Putamen (tissue), 1 donor: ENCODE results near the gene SULT2B1.
"Not testable (repeated sequence)": the region's sequence is repeated elsewhere in the genome, so short reads cannot be mapped to it uniquely, and the experiment has no call there.

ENCODE experiments used
- DNase-seq: peaks from one replicate; pipeline ENCODE4 v3.0.0-alpha.2; 2016; ENCODE audit warnings: low spot score

Gene SULT2B1

GRCh38 chr19:48551437-48552302 lies at the start of gene SULT2B1:
TSS of gene SULT2B1 (plus strand) at chr19:48552172. CDS start at chr19:48552253, 81 bp downstream.
- no peak for DNase-seq

- DNase-seq: no peak
Observed at GRCh38 chr19:48502350-48503018, 49.5 kb upstream of the SULT2B1 start.

- no peak for DNase-seq
Observed at GRCh38 chr19:48506138-48506733, 45.7 kb upstream of the SULT2B1 start.

GRCh38 chr19:48507911-48508439 lies 44.0 kb upstream of the SULT2B1 start:
- DNase-seq: no peak

GRCh38 chr19:48508729-48509411 lies 43.1 kb upstream of the SULT2B1 start:
- no peak for DNase-seq

GRCh38 chr19:48509467-48510194 lies 42.3 kb upstream of the SULT2B1 start:
- DNase-seq: peak; percentile 68

GRCh38 chr19:48510421-48511268 lies 41.3 kb upstream of the SULT2B1 start:
- DNase-seq: peak; percentile 86

- DNase-seq: no peak
Observed at GRCh38 chr19:48511321-48511731, 40.6 kb upstream of the SULT2B1 start.

GRCh38 chr19:48511800-48512503 lies 40.0 kb upstream of the SULT2B1 start, which contains the start of gene LMTK3:
TSS of gene LMTK3 (minus strand) at chr19:48511835. CDS start at chr19:48511576, 259 bp downstream.
- DNase-seq: peak; percentile 96

- no peak for DNase-seq
Observed at GRCh38 chr19:48512504-48513288, 39.3 kb upstream of the SULT2B1 start.

- DNase-seq: peak; percentile 90
Observed at GRCh38 chr19:48513289-48514122, 38.5 kb upstream of the SULT2B1 start.

GRCh38 chr19:48514123-48514458 lies 37.9 kb upstream of the SULT2B1 start:
- no peak for DNase-seq

- no peak for DNase-seq
Observed at GRCh38 chr19:48516536-48516935, 35.4 kb upstream of the SULT2B1 start.

- DNase-seq: no peak
Observed at GRCh38 chr19:48518207-48518606, 33.8 kb upstream of the SULT2B1 start.

- not testable (repeated sequence) for DNase-seq
Observed at GRCh38 chr19:48519426-48519825, 32.5 kb upstream of the SULT2B1 start.

GRCh38 chr19:48520134-48520533 lies 31.8 kb upstream of the SULT2B1 start:
- DNase-seq: no peak

GRCh38 chr19:48524221-48524620 lies 27.8 kb upstream of the SULT2B1 start:
- no peak for DNase-seq

GRCh38 chr19:48524732-48525131 lies 27.2 kb upstream of the SULT2B1 start:
- DNase-seq: no peak
